ENCODE measurements around the gene IFRD1.

The IFRD1 gene

GRCh38 chr7:112414855-112415490 lies 35.3 kb upstream of the IFRD1 start:
- DNase-seq (ENCODE audit: extremely low read depth, low read depth) = no peak
- TF ChIP-seq CTCF (IDR thresholded peaks at IDR 0.05; ENCODE audit: low read depth, low read length) = peak; percentile 61

DNA sequence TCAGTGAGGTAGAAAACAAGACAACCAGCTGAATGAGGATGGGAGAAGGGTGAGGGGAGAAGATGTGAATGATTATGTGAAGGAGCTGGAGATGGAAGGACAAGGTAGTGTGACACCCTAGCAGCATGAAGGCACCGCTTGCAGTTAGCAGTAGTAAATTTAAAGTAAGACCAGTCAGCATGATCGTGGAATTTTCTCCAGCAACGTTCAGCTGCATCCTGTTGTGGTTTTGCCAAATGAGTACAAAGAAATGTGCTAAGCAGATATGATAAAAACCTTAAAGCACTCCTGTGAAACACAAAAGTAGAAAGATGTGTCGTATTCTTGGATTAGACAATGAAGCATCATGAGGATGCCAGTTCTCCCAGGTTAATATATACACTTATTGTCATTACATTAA lies 34.1 kb upstream of the IFRD1 start:
- no peak for DNase-seq (ENCODE audit: extremely low read depth, low read depth)
- no peak for TF ChIP-seq CTCF (IDR thresholded peaks at IDR 0.05; ENCODE audit: low read depth, low read length)

DNA sequence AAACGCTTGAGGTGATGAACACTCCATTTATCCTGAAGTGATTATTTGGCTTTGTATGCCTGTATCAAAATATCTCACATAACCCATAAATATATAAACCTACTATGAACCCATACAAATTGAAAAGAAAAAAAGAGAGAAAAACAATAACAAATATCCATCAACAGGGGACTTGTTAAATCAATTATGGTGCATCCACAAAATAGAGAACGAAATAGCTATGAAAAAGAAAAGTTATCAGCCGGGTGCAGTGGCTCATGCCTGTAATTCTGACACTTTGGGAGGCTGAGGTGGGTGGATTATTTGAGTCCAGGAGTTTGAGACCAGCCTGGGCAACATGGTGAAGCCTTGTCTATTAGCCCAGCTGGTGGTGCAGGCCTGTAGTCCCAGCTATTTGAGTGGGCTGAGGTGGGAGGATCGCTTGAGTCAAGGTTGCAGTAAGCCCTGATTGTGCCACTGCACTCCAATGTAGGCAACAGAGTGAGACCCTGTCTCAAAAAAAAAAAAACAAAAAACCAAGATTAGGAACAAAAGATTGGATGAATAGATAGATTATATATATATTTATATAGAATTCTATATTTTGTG lies 30.6 kb upstream of the IFRD1 start:
- no peak for DNase-seq (ENCODE audit: extremely low read depth, low read depth)
- no peak for TF ChIP-seq CTCF (IDR thresholded peaks at IDR 0.05; ENCODE audit: low read depth, low read length)

- TF ChIP-seq CTCF (IDR thresholded peaks at IDR 0.05; ENCODE audit: low read depth, low read length) = no peak
- peak; percentile 25 for DNase-seq (ENCODE audit: extremely low read depth, low read depth)
Measured at GRCh38 chr7:112420236-112420861, 29.9 kb upstream of the IFRD1 start.

GRCh38 chr7:112421666-112422486 lies 28.4 kb upstream of the IFRD1 start:
- no peak for TF ChIP-seq CTCF (IDR thresholded peaks at IDR 0.05; ENCODE audit: low read depth, low read length)
- DNase-seq (ENCODE audit: extremely low read depth, low read depth) = no peak

- peak; percentile 79 for DNase-seq (ENCODE audit: extremely low read depth, low read depth)
- TF ChIP-seq CTCF (IDR thresholded peaks at IDR 0.05; ENCODE audit: low read depth, low read length) = no peak
Measured at GRCh38 chr7:112422842-112423496, 27.3 kb upstream of the IFRD1 start.
